ENCODE results near the gene SHC3. TPM values are rescaled to one million over a fixed set of nuclear protein-coding genes. Genes with fewer than 3 reads are reported as not detected.

Gene SHC3
- total RNA-seq, 8 experiments from 2014 or later: 4.6 to 40.7 (median 10.7) TPM

- ATAC-seq (replicated peaks in 6 of 8): peak in 1 of 8 experiments; percentile 32
Observed at GRCh38 chr9:89052470-89053097, 126.0 kb downstream of the SHC3 start.

GRCh38 chr9:89051421-89052025 lies 127.1 kb downstream of the SHC3 start:
- 80 to 100% (median 91%) methylated on average over 1 to 12 of the region's 12 CpGs; no CpG with 5 or more reads in 2 of the 10 experiments for WGBS, 10 experiments
- no peak for ATAC-seq (replicated peaks in 6 of 8)
- no peak overlapping the region for H3K4me3 ChIP-seq
- H3K4me1 ChIP-seq (replicated peaks in 1 of 2): no peaks in the 10 kb centered on the region
- in situ Hi-C loops (cut with MboI; ENCODE audit: low pct_unique_long_range_greater_than_20kb in 2 of 9, low sequenced_read_pairs in 9 of 9, unreplicated experiment in 9 of 9): loop anchor here in 1 of 9 experiments (25.0 kb wide), 1 partner anchor 236 kb away; no protein-coding TSS in a partner anchor
- H3K27ac ChIP-seq: no peak overlapping the region

More at GRCh38 chr9:89052470-89053097, 126.0 kb downstream of the SHC3 start:
- 46 to 100% (median 95%) methylated on average over 1 to 6 of the region's 6 CpGs for WGBS, 10 experiments
- in situ Hi-C loops (cut with MboI; ENCODE audit: low pct_unique_long_range_greater_than_20kb in 2 of 9, low sequenced_read_pairs in 9 of 9, unreplicated experiment in 9 of 9): loop anchor here in 1 of 9 experiments (25.0 kb wide), 1 partner anchor 235 kb away; no protein-coding TSS in a partner anchor
- Histone ChIP-seq H3K27ac (no peak overlapping the region), H3K4me1 (replicated peaks in 1 of 2) (no peaks in the 10 kb centered on the region), H3K4me3 (no peak overlapping the region)

GRCh38 chr9:89049646-89050045 lies 129.0 kb downstream of the SHC3 start:
- Histone ChIP-seq H3K27ac (no peak overlapping the region), H3K4me3 (no peak overlapping the region), H3K4me1 (replicated peaks in 1 of 2) (no peaks in the 10 kb centered on the region)
- 43 to 100% (median 90%) methylated on average over 3 to 8 of the region's 8 CpGs for WGBS, 10 experiments
- in situ Hi-C loops (cut with MboI; ENCODE audit: low pct_unique_long_range_greater_than_20kb in 2 of 9, low sequenced_read_pairs in 9 of 9, unreplicated experiment in 9 of 9): loop anchor here in 2 of 9 experiments (25.0 kb wide), 1 partner anchor 238 kb away; no protein-coding TSS in a partner anchor
- no peak for ATAC-seq (replicated peaks in 6 of 8)

GRCh38 chr9:89048616-89049015 lies 130.0 kb downstream of the SHC3 start:
- WGBS, 10 experiments: 87 to 100% (median 94%) methylated on average over 3 to 11 of the region's 11 CpGs; no CpG with 5 or more reads in 4 of the 10 experiments
- Histone ChIP-seq H3K27ac (no peak overlapping the region), H3K4me1 (replicated peaks in 1 of 2) (no peaks in the 10 kb centered on the region), H3K4me3 (no peak overlapping the region)
- no peak for ATAC-seq (replicated peaks in 6 of 8)
- in situ Hi-C loops (cut with MboI; ENCODE audit: low pct_unique_long_range_greater_than_20kb in 2 of 9, low sequenced_read_pairs in 9 of 9, unreplicated experiment in 9 of 9): loop anchor here in 1 of 9 experiments (25.0 kb wide), 1 partner anchor 239 kb away; no protein-coding TSS in a partner anchor

- ATAC-seq (replicated peaks in 6 of 8): no peak
- no peaks in the 10 kb centered on the region for H3K4me1 ChIP-seq (replicated peaks in 1 of 2)
- H3K4me3 ChIP-seq: no peak overlapping the region
- WGBS, 10 experiments: 14 to 100% (median 81%) methylated on average over 1 to 4 of the region's 4 CpGs; no CpG with 5 or more reads in 2 of the 10 experiments
- H3K27ac ChIP-seq: no peak overlapping the region
- in situ Hi-C loops (cut with MboI; ENCODE audit: low pct_unique_long_range_greater_than_20kb in 2 of 9, low sequenced_read_pairs in 9 of 9, unreplicated experiment in 9 of 9): loop anchor here in 1 of 9 experiments (25.0 kb wide), 1 partner anchor 240 kb away; no protein-coding TSS in a partner anchor
Observed at GRCh38 chr9:89047667-89048066, 131.0 kb downstream of the SHC3 start.

- ATAC-seq (replicated peaks in 6 of 8): no peak
- Histone ChIP-seq H3K27ac (no peak overlapping the region), H3K4me1 (replicated peaks in 1 of 2) (no peaks in the 10 kb centered on the region), H3K4me3 (no peak overlapping the region)
- in situ Hi-C loops (cut with MboI; ENCODE audit: low pct_unique_long_range_greater_than_20kb in 2 of 9, low sequenced_read_pairs in 9 of 9, unreplicated experiment in 9 of 9): loop anchor here in 1 of 9 experiments (25.0 kb wide), 1 partner anchor 240 kb away; no protein-coding TSS in a partner anchor
- WGBS, 10 experiments: 43 to 100% (median 84%) methylated on average over 1 to 2 of the region's 2 CpGs; no CpG with 5 or more reads in 4 of the 10 experiments
Observed at GRCh38 chr9:89046832-89047231, 131.8 kb downstream of the SHC3 start.

- no peaks in the 10 kb centered on the region for H3K4me1 ChIP-seq (replicated peaks in 1 of 2)
- in situ Hi-C loops (cut with MboI; ENCODE audit: low pct_unique_long_range_greater_than_20kb in 2 of 9, low sequenced_read_pairs in 9 of 9, unreplicated experiment in 9 of 9): loop anchor here in 1 of 9 experiments (25.0 kb wide), 1 partner anchor 242 kb away; no protein-coding TSS in a partner anchor
- H3K4me3 ChIP-seq: no peak overlapping the region
- 80 to 100% (median 94%) methylated on average over 1 to 3 of the region's 4 CpGs; no CpG with 5 or more reads in 4 of the 10 experiments for WGBS, 10 experiments
- ATAC-seq (replicated peaks in 6 of 8): no peak
- H3K27ac ChIP-seq: no peak overlapping the region
Observed at GRCh38 chr9:89044881-89045280, 133.7 kb downstream of the SHC3 start.

GRCh38 chr9:89044104-89044503 lies 134.5 kb downstream of the SHC3 start:
- Histone ChIP-seq H3K4me3 (no peak overlapping the region), H3K27ac (no peak overlapping the region), H3K4me1 (replicated peaks in 1 of 2) (no peaks in the 10 kb centered on the region)
- ATAC-seq (replicated peaks in 6 of 8): peak in 1 of 8 experiments; percentile 85
- WGBS, 10 experiments: 30 to 100% (median 91%) methylated on average over 2 of the region's 2 CpGs; no CpG with 5 or more reads in 2 of the 10 experiments
- in situ Hi-C loops (cut with MboI; ENCODE audit: low pct_unique_long_range_greater_than_20kb in 2 of 9, low sequenced_read_pairs in 9 of 9, unreplicated experiment in 9 of 9): loop anchor here in 1 of 9 experiments (25.0 kb wide), 1 partner anchor 243 kb away; no protein-coding TSS in a partner anchor

- in situ Hi-C loops (cut with MboI; ENCODE audit: low pct_unique_long_range_greater_than_20kb in 2 of 9, low sequenced_read_pairs in 9 of 9, unreplicated experiment in 9 of 9): loop anchor here in 1 of 9 experiments (25.0 kb wide), 1 partner anchor 244 kb away; no protein-coding TSS in a partner anchor
- H3K27ac ChIP-seq: no peak overlapping the region
- ATAC-seq (replicated peaks in 6 of 8): no peak
- WGBS, 10 experiments: 58 to 100% (median 96%) methylated on average over 2 to 9 of the region's 9 CpGs; no CpG with 5 or more reads in 1 of the 10 experiments
- H3K4me1 ChIP-seq (replicated peaks in 1 of 2): no peaks in the 10 kb centered on the region
- no peak overlapping the region for H3K4me3 ChIP-seq
Observed at GRCh38 chr9:89042984-89043383, 135.6 kb downstream of the SHC3 start.

GRCh38 chr9:89039664-89040063 lies 139.0 kb downstream of the SHC3 start:
- in situ Hi-C loops (cut with MboI; ENCODE audit: low pct_unique_long_range_greater_than_20kb in 2 of 9, low sequenced_read_pairs in 9 of 9, unreplicated experiment in 9 of 9): loop anchor here in 1 of 9 experiments (25.0 kb wide), 1 partner anchor 248 kb away; no protein-coding TSS in a partner anchor
- ATAC-seq (replicated peaks in 6 of 8): no peak
- H3K4me1 ChIP-seq (replicated peaks in 1 of 2): no peaks in the 10 kb centered on the region
- no peak overlapping the region for H3K4me3 ChIP-seq
- 94 to 100% (median 100%) methylated on average over 1 to 2 of the region's 2 CpGs; no CpG with 5 or more reads in 5 of the 10 experiments for WGBS, 10 experiments
- no peak overlapping the region for H3K27ac ChIP-seq

GRCh38 chr9:89039104-89039465 lies 139.5 kb downstream of the SHC3 start:
- Histone ChIP-seq H3K4me1 (replicated peaks in 1 of 2) (no peaks in the 10 kb centered on the region), H3K27ac (no peak overlapping the region), H3K4me3 (no peak overlapping the region)
- peak in 2 of 8 experiments; percentile 26 to 55 for ATAC-seq (replicated peaks in 6 of 8)
- WGBS, 10 experiments: 0 to 100% (median 96%) methylated on average over 1 to 4 of the region's 4 CpGs; no CpG with 5 or more reads in 2 of the 10 experiments
- in situ Hi-C loops (cut with MboI; ENCODE audit: low pct_unique_long_range_greater_than_20kb in 2 of 9, low sequenced_read_pairs in 9 of 9, unreplicated experiment in 9 of 9): loop anchor here in 1 of 9 experiments (25.0 kb wide), 1 partner anchor 248 kb away; no protein-coding TSS in a partner anchor

- no peak overlapping the region for H3K4me3 ChIP-seq
Observed at GRCh38 chr9:89038382-89039103, 140.1 kb downstream of the SHC3 start.

More at GRCh38 chr9:89038382-89039103, 140.1 kb downstream of the SHC3 start:
- no peaks in the 10 kb centered on the region for H3K4me1 ChIP-seq (replicated peaks in 1 of 2)
- in situ Hi-C loops (cut with MboI; ENCODE audit: low pct_unique_long_range_greater_than_20kb in 2 of 9, low sequenced_read_pairs in 9 of 9, unreplicated experiment in 9 of 9): loop anchor here in 1 of 9 experiments (25.0 kb wide), 1 partner anchor 249 kb away; no protein-coding TSS in a partner anchor
- WGBS, 10 experiments: 0 to 100% (median 88%) methylated on average over 1 to 5 of the region's 5 CpGs; no CpG with 5 or more reads in 1 of the 10 experiments
- ATAC-seq (replicated peaks in 6 of 8): peak in 3 of 8 experiments; percentile 93 to 97 (median 95)
- no peak overlapping the region for H3K27ac ChIP-seq

Measured in motor neuron (in vitro differentiated cells).